Measurements from ENCODE around the gene IL1RAP. TPM values are rescaled to one million over a fixed set of nuclear protein-coding genes. Genes with fewer than 3 reads are reported as not detected.

Gene IL1RAP
- total RNA-seq, 2 donors from 2014 or later, result 17.7 to 18.0 TPM

- intact Hi-C loops (cut with DNase I), result no loop called here
- TF ChIP-seq POLR2A (IDR thresholded peaks at IDR 0.05), result no peak
- TF ChIP-seq CTCF (IDR thresholded peaks at IDR 0.05), result no peak
- TF ChIP-seq POLR2AphosphoS5 (IDR thresholded peaks at IDR 0.05), result no peak
- DNase-seq (ENCODE audit: low spot score), result no peak
- H3K9me3 ChIP-seq, result no peaks in the 10 kb centered on the region
- H3K4me1 ChIP-seq (replicated peaks), result no peaks in the 10 kb centered on the region
- WGBS, result 89% methylated on average over 2 of the region's 2 CpGs
- H3K4me3 ChIP-seq, result no peak overlapping the region
- H3K27me3 ChIP-seq (replicated peaks; ENCODE audit: insufficient read depth), result no peaks in the 10 kb centered on the region
- H3K36me3 ChIP-seq, result no peaks in the 10 kb centered on the region
- no peak overlapping the region for H3K27ac ChIP-seq
Observed at GRCh38 chr3:190631295-190631694, 117.4 kb downstream of the IL1RAP start.

GRCh38 chr3:190641564-190641963 lies 127.7 kb downstream of the IL1RAP start:
- H3K27me3 ChIP-seq (replicated peaks; ENCODE audit: insufficient read depth), result no peaks in the 10 kb centered on the region
- 60% methylated on average over 3 of the region's 3 CpGs for WGBS
- intact Hi-C loops (cut with DNase I), result no loop called here
- no peaks in the 10 kb centered on the region for H3K9me3 ChIP-seq
- TF ChIP-seq POLR2AphosphoS5 (IDR thresholded peaks at IDR 0.05) (no peak), CTCF (IDR thresholded peaks at IDR 0.05) (no peak), POLR2A (IDR thresholded peaks at IDR 0.05) (no peak)
- no peak for DNase-seq (ENCODE audit: low spot score)
- H3K4me1 ChIP-seq (replicated peaks), result no peaks in the 10 kb centered on the region
- no peak overlapping the region for H3K27ac ChIP-seq
- no peaks in the 10 kb centered on the region for H3K36me3 ChIP-seq
- H3K4me3 ChIP-seq, result no peak overlapping the region

GRCh38 chr3:190642016-190642415 lies 128.1 kb downstream of the IL1RAP start:
- no peaks in the 10 kb centered on the region for H3K4me1 ChIP-seq (replicated peaks)
- no peak overlapping the region for H3K27ac ChIP-seq
- H3K27me3 ChIP-seq (replicated peaks; ENCODE audit: insufficient read depth), result no peaks in the 10 kb centered on the region
- WGBS, result 93% methylated on average over 6 of the region's 6 CpGs
- no peaks in the 10 kb centered on the region for H3K36me3 ChIP-seq
- DNase-seq (ENCODE audit: low spot score), result no peak
- intact Hi-C loops (cut with DNase I), result no loop called here
- H3K4me3 ChIP-seq, result no peak overlapping the region
- H3K9me3 ChIP-seq, result no peaks in the 10 kb centered on the region
- no peak for TF ChIP-seq POLR2A (IDR thresholded peaks at IDR 0.05)
- TF ChIP-seq POLR2AphosphoS5 (IDR thresholded peaks at IDR 0.05), result no peak
- TF ChIP-seq CTCF (IDR thresholded peaks at IDR 0.05), result no peak

- Histone ChIP-seq H3K27ac (no peak overlapping the region), H3K36me3 (no peaks in the 10 kb centered on the region), H3K4me3 (no peak overlapping the region), H3K4me1 (replicated peaks) (no peaks in the 10 kb centered on the region), H3K9me3 (no peaks in the 10 kb centered on the region), H3K27me3 (replicated peaks; ENCODE audit: insufficient read depth) (no peaks in the 10 kb centered on the region)
- no peak for DNase-seq (ENCODE audit: low spot score)
- WGBS, result 73% methylated on average over 2 of the region's 2 CpGs
- no peak for TF ChIP-seq POLR2AphosphoS5 (IDR thresholded peaks at IDR 0.05)
- no peak for TF ChIP-seq CTCF (IDR thresholded peaks at IDR 0.05)
- no peak for TF ChIP-seq POLR2A (IDR thresholded peaks at IDR 0.05)
- intact Hi-C loops (cut with DNase I), result no loop called here
Observed at GRCh38 chr3:190644035-190644434, 130.2 kb downstream of the IL1RAP start.

- WGBS, result 85% methylated on average over 5 of the region's 5 CpGs
- no peaks in the 10 kb centered on the region for H3K9me3 ChIP-seq
- no peak overlapping the region for H3K4me3 ChIP-seq
- no peak for TF ChIP-seq POLR2AphosphoS5 (IDR thresholded peaks at IDR 0.05)
- TF ChIP-seq CTCF (IDR thresholded peaks at IDR 0.05), result no peak
- TF ChIP-seq POLR2A (IDR thresholded peaks at IDR 0.05), result no peak
- no peak overlapping the region for H3K27ac ChIP-seq
- no peaks in the 10 kb centered on the region for H3K36me3 ChIP-seq
- H3K4me1 ChIP-seq (replicated peaks), result no peaks in the 10 kb centered on the region
- intact Hi-C loops (cut with DNase I), result no loop called here
- H3K27me3 ChIP-seq (replicated peaks; ENCODE audit: insufficient read depth), result no peaks in the 10 kb centered on the region
- no peak for DNase-seq (ENCODE audit: low spot score)
Observed at GRCh38 chr3:190644766-190645165, 130.9 kb downstream of the IL1RAP start.

All from prostate gland (tissue), 2 donors.